H1 (cell line): ENCODE results near the gene MORC2. TPM values are rescaled to one million over a fixed set of nuclear protein-coding genes. Genes with fewer than 3 reads are reported as not detected.

ENCODE experiments used
- CTCF ChIA-PET: fragments of 300-600 bp; sonication (Branson Sonifier 250); formaldehyde crosslinking; loops from one replicate; lab custom pipeline; 2021; ENCODE audit not compliant: partially characterized antibody; lab: Charles Lee
- POLR2A ChIA-PET: fragments of 300-600 bp; sonication (Branson Sonifier 250); formaldehyde crosslinking; loops from one replicate; lab custom pipeline; 2021; ENCODE audit warnings: inconsistent platforms; ENCODE audit not compliant: partially characterized antibody; lab: Charles Lee
- DNase-seq, 2 experiments: peaks; one replicate each; pipeline versions ENCODE4 v3.0.0 to v3.0.0-alpha.2; 2010 to 2022; ENCODE audit warnings: low spot score in 2 of 2, low read depth in 1 of 2, mixed read lengths in 1 of 2
- FAIRE-seq: peaks from 2 replicates; lab custom pipeline; 2011; peaks lifted over from hg19 to GRCh38; lab: Jason Lieb, UNC
- H2AFZ ChIP-seq: 2 replicates; pipeline ENCODE4 v1.8.1; 2012; ENCODE audit warnings: low read length, inconsistent platforms
- H2AK5ac ChIP-seq: 2 replicates; pipeline ENCODE4 v1.6.1; 2013; ENCODE audit warnings: low read depth, low read length
- H2BK120ac ChIP-seq: replicated peaks from 2 replicates; pipeline ENCODE3; 2013; ENCODE audit warnings: low read depth, low read length, inconsistent platforms
- H2BK12ac ChIP-seq: 2 replicates; pipeline ENCODE4 v1.6.1; 2013; ENCODE audit warnings: low read depth, low read length
- H2BK15ac ChIP-seq: 2 replicates; pipeline ENCODE4 v1.6.1; 2013; ENCODE audit warnings: low read length
- H2BK20ac ChIP-seq: 2 replicates; pipeline ENCODE4 v1.6.1; 2013; ENCODE audit warnings: low read length
- H2BK5ac ChIP-seq: 2 replicates; pipeline ENCODE4 v1.6.1; 2013; ENCODE audit warnings: low read depth, low read length
- H3K14ac ChIP-seq: 2 replicates; pipeline ENCODE4 v1.6.1; 2013; ENCODE audit warnings: inconsistent platforms; ENCODE audit not compliant: insufficient read length
- H3K18ac ChIP-seq: 2 replicates; pipeline ENCODE4 v1.6.1; 2013; ENCODE audit warnings: low read length; ENCODE audit errors: extremely low read depth
- H3K23ac ChIP-seq: 2 replicates; pipeline ENCODE4 v1.6.1; 2013; ENCODE audit warnings: inconsistent platforms; ENCODE audit not compliant: insufficient read length
- H3K23me2 ChIP-seq: 2 replicates; pipeline ENCODE4 v1.6.1; 2013; ENCODE audit warnings: low read depth, low read length
- H3K27ac ChIP-seq: 2 replicates; pipeline ENCODE4 v1.6.1; 2011; ENCODE audit warnings: low read depth, low read length, inconsistent platforms
- H3K27me3 ChIP-seq, 4 experiments: replicated peaks in 1 of 4; 1 replicate in 1 of 4; 2 replicates in 3 of 4; pipeline versions ENCODE4 v1.6.1 to v1.8.1; 2011 to 2013; ENCODE audit warnings: low read length in 3 of 4, mild to moderate bottlenecking in 3 of 4, inconsistent platforms in 2 of 4, mixed read lengths in 2 of 4, moderate library complexity in 1 of 4; ENCODE audit not compliant: control insufficient read depth in 3 of 4, insufficient read depth in 3 of 4; ENCODE audit errors: extremely low read depth in 1 of 4
- H3K36me3 ChIP-seq, 4 experiments: 2 replicates each; pipeline versions ENCODE4 v1.6.1 to v1.8.1; 2011 to 2013; ENCODE audit warnings: mild to moderate bottlenecking in 4 of 4, low read length in 3 of 4, moderate library complexity in 2 of 4, control low read depth in 1 of 4, inconsistent platforms in 1 of 4; ENCODE audit not compliant: insufficient read depth in 4 of 4, control insufficient read depth in 2 of 4
- H3K4ac ChIP-seq: replicated peaks from 2 replicates; pipeline ENCODE3; 2013; ENCODE audit warnings: low read length, low read depth, mixed read lengths, inconsistent platforms; ENCODE audit not compliant: insufficient read length
- H3K4me1 ChIP-seq, 4 experiments: replicated peaks in 1 of 4; 1 replicate in 1 of 4; 2 replicates in 3 of 4; pipeline versions ENCODE4 v1.6.1 to v1.8.1; 2011 to 2013; ENCODE audit warnings: low read length in 3 of 4, inconsistent platforms in 2 of 4, mixed read lengths in 1 of 4; ENCODE audit not compliant: insufficient read depth in 4 of 4, control insufficient read depth in 3 of 4
- H3K4me2 ChIP-seq, 2 experiments: 2 replicates each; pipeline versions ENCODE4 v1.6.1 to v1.8.1; 2011 to 2013; ENCODE audit warnings: low read depth in 2 of 2, low read length in 2 of 2, control low read depth in 1 of 2, inconsistent platforms in 1 of 2, mild to moderate bottlenecking in 1 of 2; ENCODE audit not compliant: insufficient read depth in 1 of 2
- H3K4me3 ChIP-seq, 4 experiments: fragments of 200-600, 300-600 bp in 1 of 4; sonication (generic), shearing (Covaris generic), sonication (Bioruptor Twin) in 1 of 4; 2 replicates each; pipeline versions ENCODE4 v1.5.1 to v1.8.1; 2011 to 2016; ENCODE audit warnings: low read length in 4 of 4, low read depth in 3 of 4, control low read depth in 2 of 4, inconsistent platforms in 2 of 4, mild to moderate bottlenecking in 2 of 4, mixed read lengths in 1 of 4, moderate library complexity in 1 of 4; ENCODE audit not compliant: insufficient read depth in 2 of 4; ENCODE audit errors: extremely low read depth in 1 of 4
- H3K56ac ChIP-seq: replicated peaks from 2 replicates; pipeline ENCODE3; 2013; ENCODE audit warnings: low read depth, mild to moderate bottlenecking, mixed read lengths, low read length, inconsistent platforms; ENCODE audit not compliant: insufficient read length
- H3K79me1 ChIP-seq: 2 replicates; pipeline ENCODE4 v1.6.1; 2013; ENCODE audit warnings: low read depth, low read length, control low read depth
- H3K79me2 ChIP-seq, 2 experiments: 2 replicates each; pipeline versions ENCODE4 v1.6.1 to v1.8.1; 2012 to 2013; ENCODE audit warnings: low read length in 2 of 2, mild to moderate bottlenecking in 2 of 2, inconsistent platforms in 1 of 2; ENCODE audit not compliant: insufficient read depth in 2 of 2, control insufficient read depth in 1 of 2
- H3K9ac ChIP-seq, 4 experiments: replicated peaks in 1 of 4; 1 replicate in 1 of 4; 2 replicates in 3 of 4; pipeline versions ENCODE4 v1.6.1 to v1.8.1; 2011 to 2013; ENCODE audit warnings: low read depth in 3 of 4, low read length in 3 of 4, control low read depth in 2 of 4, mild to moderate bottlenecking in 2 of 4, moderate library complexity in 2 of 4, inconsistent platforms in 1 of 4; ENCODE audit errors: extremely low read depth in 1 of 4
- H3K9me3 ChIP-seq, 2 experiments: 2 replicates each; pipeline versions ENCODE4 v1.6.1 to v1.8.1; 2012 to 2013; ENCODE audit warnings: mild to moderate bottlenecking in 2 of 2, moderate library complexity in 2 of 2, control low read depth in 1 of 2, inconsistent platforms in 1 of 2, low read depth in 1 of 2, low read length in 1 of 2, mixed read lengths in 1 of 2; ENCODE audit not compliant: insufficient read depth in 2 of 2
- H4K20me1 ChIP-seq, 2 experiments: replicated peaks in 1 of 2; 2 replicates each; pipeline versions ENCODE3 to v1.8.1; 2011 to 2013; ENCODE audit warnings: inconsistent platforms in 2 of 2, low read length in 2 of 2, mild to moderate bottlenecking in 1 of 2; ENCODE audit not compliant: insufficient read depth in 2 of 2, control insufficient read depth in 1 of 2
- H4K5ac ChIP-seq: 2 replicates; pipeline ENCODE4 v1.6.1; 2013; ENCODE audit warnings: low read length, low read depth, mixed read lengths, inconsistent platforms; ENCODE audit not compliant: insufficient read length
- H4K8ac ChIP-seq: 2 replicates; pipeline ENCODE4 v1.8.0; 2013; ENCODE audit warnings: mild to moderate bottlenecking, moderate library complexity, low read length, inconsistent platforms; ENCODE audit not compliant: insufficient read depth; ENCODE audit errors: extremely low read depth
- H4K91ac ChIP-seq: replicated peaks from 2 replicates; pipeline ENCODE3; 2013; ENCODE audit warnings: low read length, mixed read lengths, inconsistent platforms; ENCODE audit not compliant: insufficient read length
- ATF2 ChIP-seq: IDR thresholded peaks from 2 replicates; pipeline ENCODE4 v1.6.1; 2012; ENCODE audit warnings: low read length, inconsistent platforms
- EGR1 ChIP-seq: IDR thresholded peaks from 2 replicates; pipeline ENCODE4 v1.6.1; 2011; ENCODE audit warnings: low read depth, low read length, borderline replicate concordance
- GTF2F1 ChIP-seq: IDR thresholded peaks from 2 replicates; pipeline ENCODE4 v1.6.1; 2012; ENCODE audit warnings: low read depth, low read length, improper control_type of control experiment, borderline replicate concordance
- KDM4A ChIP-seq: IDR thresholded peaks from one replicate; pipeline ENCODE4 v1.7.1; 2012; ENCODE audit warnings: low read depth, mild to moderate bottlenecking, moderate library complexity, low read length, inconsistent platforms; ENCODE audit not compliant: severe bottlenecking
- NRF1 ChIP-seq: IDR thresholded peaks from 2 replicates; pipeline ENCODE4 v1.6.1; 2011; ENCODE audit warnings: mild to moderate bottlenecking, low read depth, low read length, improper control_type of control experiment
- POLR2AphosphoS5 ChIP-seq: IDR thresholded peaks from 2 replicates; pipeline ENCODE4 v1.6.1; 2011; ENCODE audit warnings: low read depth, low read length
- RBBP5 ChIP-seq: IDR thresholded peaks from 2 replicates; pipeline ENCODE4 v1.7.1; 2012; ENCODE audit warnings: low read depth, mild to moderate bottlenecking, inconsistent platforms, low read length, moderate library complexity, borderline replicate concordance
- SAP30 ChIP-seq: fragments of 300-600 bp; sonication (generic); IDR thresholded peaks from 2 replicates; pipeline ENCODE4 v1.7.1; 2012; ENCODE audit warnings: low read length, moderate library complexity, mild to moderate bottlenecking, inconsistent platforms; ENCODE audit not compliant: insufficient read depth, insufficient replicate concordance
- SIRT6 ChIP-seq: IDR thresholded peaks from one replicate; pipeline ENCODE4 v1.7.1; 2012; ENCODE audit warnings: low read length, inconsistent platforms
- SUZ12 ChIP-seq: fragments of 200-600 bp; sonication (generic); IDR thresholded peaks from 2 replicates; pipeline ENCODE4 v1.6.1; 2012; ENCODE audit warnings: mild to moderate bottlenecking, inconsistent platforms, low read length, moderate library complexity, mixed read lengths
- TAF7 ChIP-seq: optimal IDR thresholded peaks from 2 replicates; pipeline ENCODE3; 2011; ENCODE audit warnings: low read depth, mild to moderate bottlenecking, inconsistent platforms, low read length, moderate library complexity, borderline replicate concordance
- TEAD4 ChIP-seq: IDR thresholded peaks from 2 replicates; pipeline ENCODE4 v1.6.1; 2012; ENCODE audit warnings: low read depth, low read length, inconsistent platforms, mixed read lengths
- WGBS, 2 experiments: shearing (Covaris generic) in 1 of 2; methylation state at CpG; one replicate each; pipeline versions ENCODE4 v1.1.6 to v1.1.7; 2013 to 2015; ENCODE audit warnings: low lambda C conversion rate in 2 of 2, mixed read lengths in 2 of 2, inconsistent platforms in 1 of 2, low coverage in 1 of 2, missing lambda C conversion rate in 1 of 2; ENCODE audit not compliant: insufficient replicate concordance in 2 of 2, insufficient coverage in 1 of 2, insufficient read length in 1 of 2; ENCODE audit errors: extremely low coverage in 1 of 2, missing lambda C conversion rate in 1 of 2; 5-methylcytosine and 5-hydroxymethylcytosine counted together
- polyA plus RNA-seq, 7 experiments: library from polyadenylated mRNA; depleted of rRNA in 3 of 7; stranded (reverse) in 5 of 7; unstranded in 2 of 7; fragments of >200 nt in 5 of 7; fragments of 200-250 nt in 2 of 7; gene quantifications; 1 replicate in 5 of 7; 2 replicates in 1 of 7; 4 replicates in 1 of 7; pipeline versions ENCODE4 v1.2.1 to v1.2.3, GENCODE V29; 2011 to 2013; ENCODE audit warnings: missing spikeins in 2 of 7, mixed read lengths in 2 of 7
- total RNA-seq: library from RNA; stranded (reverse); fragmentation: NEBNext Ultra II Directional; extraction: Animal tissue kit (Norgen Biotek cat#: 25700); gene quantifications from 2 replicates; pipeline ENCODE4 v1.2.1, GENCODE V29; 2021

Gene MORC2
- total and polyA plus RNA-seq, 2 of the 8 experiments (the other 6 are each of a cell fraction or from before 2014, with no cell fraction given) = 15.4 to 68.0 TPM

DNA sequence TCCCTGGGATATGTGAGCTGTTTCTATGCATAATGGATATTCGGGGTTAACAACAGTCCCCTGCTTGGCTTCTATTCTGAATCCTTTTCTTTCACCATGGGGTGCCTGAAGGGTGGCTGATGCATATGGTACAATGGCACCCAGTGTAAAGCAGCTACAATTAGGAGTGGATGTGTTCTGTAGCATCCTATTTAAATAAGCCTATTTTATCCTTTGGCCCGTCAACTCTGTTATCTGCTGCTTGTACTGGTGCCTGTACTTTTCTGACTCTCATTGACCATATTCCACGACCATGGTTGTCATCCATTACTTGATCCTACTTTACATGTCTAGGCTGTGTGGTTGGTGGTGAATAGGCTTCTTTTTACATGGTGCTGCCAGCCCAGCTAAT lies 1.8 kb upstream of the MORC2 start:
- H4K91ac ChIP-seq = no peak overlapping the region
- H3K4me2 ChIP-seq = peak overlapping the region; percentile 89 to 95
- TF ChIP-seq TAF7 (no peak), SIRT6 (no peak), EGR1 (no peak), SUZ12 (no peak), KDM4A (no peak), ATF2 (no peak), GTF2F1 (no peak), RBBP5 (no peak), SAP30 (no peak), NRF1 (no peak), POLR2AphosphoS5 (no peak), TEAD4 (no peak)
- no peak overlapping the region for H3K23ac ChIP-seq
- H3K4me1 ChIP-seq = peaks cover 0 to 7% (median 3%) of the 10 kb centered on the region in 4 experiments; a peak in 3 of 7 replicates
- no peak overlapping the region for H3K4ac ChIP-seq
- H4K20me1 ChIP-seq = peaks cover 17 to 27% of the 10 kb centered on the region in 2 experiments
- H3K23me2 ChIP-seq = peaks cover 12% of the 10 kb centered on the region
- H3K4me3 ChIP-seq = peak overlapping the region; percentile 67 to 84 (median 74)
- H3K79me1 ChIP-seq = peaks cover 17% of the 10 kb centered on the region
- H2BK20ac ChIP-seq = no peak overlapping the region
- POLR2A ChIA-PET = interaction anchor here (0.8 to 9.7 kb wide), 12 partner anchors 10 to 373 kb away, joined by 3 to 220 read pairs (median 4); partner anchors contain the start of gene SMTN
- peaks cover 8 to 12% of the 10 kb centered on the region in 2 experiments; a peak in 3 of 4 replicates for H3K9me3 ChIP-seq
- peaks cover 40 to 89% of the 10 kb centered on the region in 2 experiments for H3K79me2 ChIP-seq
- no peak overlapping the region for H2BK12ac ChIP-seq
- no peak overlapping the region for H3K56ac ChIP-seq
- FAIRE-seq (no peak), DNase-seq (no peak)
- no peak overlapping the region for H3K14ac ChIP-seq
- CTCF ChIA-PET = interaction anchor here (0.6 to 4.5 kb wide), 4 partner anchors 13 to 141 kb away, joined by 3 to 38 read pairs (median 4); no protein-coding TSS in a partner anchor
- no peak overlapping the region for H3K27ac ChIP-seq
- no peak overlapping the region for H2BK5ac ChIP-seq
- H2AK5ac ChIP-seq = no peak overlapping the region
- no peak overlapping the region for H2AFZ ChIP-seq
- H3K9ac ChIP-seq = peak overlapping the region; percentile 63 to 88 (median 77); a peak in 6 of 7 replicates
- H2BK15ac ChIP-seq = no peak overlapping the region
- no peaks in the 10 kb centered on the region for H3K27me3 ChIP-seq
- 44% methylated on average over 3 of the region's 3 CpGs; no CpG with 5 or more reads in 1 of the 2 experiments for WGBS, 2 experiments
- H4K5ac ChIP-seq = no peak overlapping the region
- H3K36me3 ChIP-seq = peaks cover 15 to 53% (median 36%) of the 10 kb centered on the region in 4 experiments; a peak in 7 of 8 replicates
- H4K8ac ChIP-seq = no peak overlapping the region
- no peak overlapping the region for H2BK120ac ChIP-seq
- no peak overlapping the region for H3K18ac ChIP-seq
